HL-60 (cell line): Measurements from ENCODE around the gene LIPJ.

ENCODE experiments used
- POLR2AphosphoS5 ChIP-seq: IDR thresholded peaks from 2 replicates; pipeline ENCODE4 v1.6.1; 2012; ENCODE audit warnings: low read depth
- REST ChIP-seq: IDR thresholded peaks from 2 replicates; pipeline ENCODE4 v1.6.1; 2012; ENCODE audit warnings: low read depth; ENCODE audit not compliant: insufficient replicate concordance
- TF ChIP-seq, protein P1 (sequence below): IDR thresholded peaks from one replicate; pipeline ENCODE4 v1.5.1; 2011; ENCODE audit warnings: low read length, control low read depth, inconsistent platforms; ENCODE audit not compliant: insufficient read depth

DNA sequence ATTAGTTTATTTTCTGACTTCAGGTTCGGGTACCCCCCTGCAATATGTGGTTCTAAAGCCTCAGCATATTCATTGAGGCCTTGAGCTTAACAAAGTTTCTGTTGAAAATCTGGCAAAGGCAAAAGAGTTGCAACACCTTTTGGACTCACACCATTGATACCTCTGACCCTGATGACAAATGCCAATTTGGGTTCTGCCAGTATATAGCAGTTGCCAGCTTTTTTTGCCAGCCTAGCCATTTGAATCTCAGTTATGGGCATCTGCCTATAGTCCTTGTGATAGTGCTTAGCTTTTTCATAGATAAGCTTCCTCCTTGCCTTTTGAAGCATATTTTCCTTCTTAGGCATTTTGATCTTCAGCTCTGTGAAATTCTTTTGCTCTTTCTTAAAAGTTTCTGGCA lies 31.9 kb downstream of the LIPJ start:
- TF ChIP-seq, protein P1, sequence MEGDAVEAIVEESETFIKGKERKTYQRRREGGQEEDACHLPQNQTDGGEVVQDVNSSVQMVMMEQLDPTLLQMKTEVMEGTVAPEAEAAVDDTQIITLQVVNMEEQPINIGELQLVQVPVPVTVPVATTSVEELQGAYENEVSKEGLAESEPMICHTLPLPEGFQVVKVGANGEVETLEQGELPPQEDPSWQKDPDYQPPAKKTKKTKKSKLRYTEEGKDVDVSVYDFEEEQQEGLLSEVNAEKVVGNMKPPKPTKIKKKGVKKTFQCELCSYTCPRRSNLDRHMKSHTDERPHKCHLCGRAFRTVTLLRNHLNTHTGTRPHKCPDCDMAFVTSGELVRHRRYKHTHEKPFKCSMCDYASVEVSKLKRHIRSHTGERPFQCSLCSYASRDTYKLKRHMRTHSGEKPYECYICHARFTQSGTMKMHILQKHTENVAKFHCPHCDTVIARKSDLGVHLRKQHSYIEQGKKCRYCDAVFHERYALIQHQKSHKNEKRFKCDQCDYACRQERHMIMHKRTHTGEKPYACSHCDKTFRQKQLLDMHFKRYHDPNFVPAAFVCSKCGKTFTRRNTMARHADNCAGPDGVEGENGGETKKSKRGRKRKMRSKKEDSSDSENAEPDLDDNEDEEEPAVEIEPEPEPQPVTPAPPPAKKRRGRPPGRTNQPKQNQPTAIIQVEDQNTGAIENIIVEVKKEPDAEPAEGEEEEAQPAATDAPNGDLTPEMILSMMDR: no peak
- TF ChIP-seq POLR2AphosphoS5 (no peak), REST (no peak)
